GM18951 (cell line): ENCODE results near the gene COL11A1.

ENCODE experiments used
- POLR2A ChIP-seq: IDR thresholded peaks from 4 replicates; pipeline ENCODE4 v1.6.1; 2011; ENCODE audit warnings: mild to moderate bottlenecking; ENCODE audit not compliant: insufficient read length, insufficient read depth; ENCODE audit errors: extremely low read depth
- in situ Hi-C: fragments of 300-500 bp; cut with MboI; formaldehyde crosslinking; loops from one replicate; pipeline ENCODE4 v1.12.0; 2022; ENCODE audit warnings: low sequenced_read_pairs, mixed read lengths, inconsistent platforms; ENCODE audit not compliant: unreplicated experiment

Gene COL11A1

DNA sequence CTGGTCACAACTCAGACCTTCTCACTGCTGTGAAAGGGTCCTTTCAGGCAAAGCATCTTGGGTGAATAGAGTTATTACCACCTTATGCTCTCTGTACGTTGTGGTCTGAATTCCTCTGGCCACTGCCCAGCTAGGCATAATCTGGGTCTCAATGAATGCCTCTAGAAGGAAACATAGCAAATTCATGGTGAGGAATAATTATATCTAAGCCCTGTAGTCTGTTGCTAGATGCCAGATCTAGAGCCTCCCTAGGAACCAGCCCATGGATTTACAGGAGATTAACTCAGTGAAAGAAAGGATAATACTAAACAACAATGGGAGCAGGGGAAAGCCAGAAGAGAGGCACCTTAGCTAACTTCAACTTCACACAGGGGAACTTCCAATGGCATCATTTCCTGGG, 2.4 kb upstream of the COL11A1 start:
- no peak for TF ChIP-seq POLR2A
- in situ Hi-C loops = loop anchor here (25.0 kb wide), 1 partner anchor 402 kb away; no protein-coding TSS in a partner anchor

DNA sequence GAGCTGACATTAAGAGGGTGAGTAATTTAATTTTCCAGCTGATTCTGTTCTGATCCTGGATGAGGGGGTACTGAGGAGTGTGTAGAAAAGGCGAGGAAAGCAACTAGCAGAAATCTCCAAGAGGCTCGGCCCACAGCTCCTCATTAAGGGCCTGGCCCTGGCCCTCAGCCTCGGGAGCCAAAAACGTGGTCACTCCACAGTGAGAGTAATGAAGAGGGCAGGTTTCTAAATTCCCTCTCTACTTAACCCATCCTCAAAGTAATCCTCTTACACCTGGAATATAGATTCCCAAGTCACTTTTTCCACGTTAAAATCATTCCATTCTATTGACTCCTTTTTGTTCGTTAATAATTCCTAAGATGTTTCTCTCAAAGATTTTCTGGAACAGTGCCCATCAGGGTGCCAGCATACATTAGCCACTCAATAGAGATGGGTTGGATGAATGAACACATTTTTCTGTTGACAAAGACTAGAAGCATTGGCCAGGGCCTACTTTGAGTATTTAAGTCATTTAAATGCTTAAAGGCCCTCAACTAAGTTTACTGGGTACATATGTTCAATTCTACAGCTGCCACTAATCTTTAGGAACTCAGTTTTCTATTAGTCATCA, 1.1 kb upstream of the COL11A1 start:
- in situ Hi-C loops = loop anchor here (25.0 kb wide), 1 partner anchor 403 kb away; no protein-coding TSS in a partner anchor
- no peak for TF ChIP-seq POLR2A

DNA sequence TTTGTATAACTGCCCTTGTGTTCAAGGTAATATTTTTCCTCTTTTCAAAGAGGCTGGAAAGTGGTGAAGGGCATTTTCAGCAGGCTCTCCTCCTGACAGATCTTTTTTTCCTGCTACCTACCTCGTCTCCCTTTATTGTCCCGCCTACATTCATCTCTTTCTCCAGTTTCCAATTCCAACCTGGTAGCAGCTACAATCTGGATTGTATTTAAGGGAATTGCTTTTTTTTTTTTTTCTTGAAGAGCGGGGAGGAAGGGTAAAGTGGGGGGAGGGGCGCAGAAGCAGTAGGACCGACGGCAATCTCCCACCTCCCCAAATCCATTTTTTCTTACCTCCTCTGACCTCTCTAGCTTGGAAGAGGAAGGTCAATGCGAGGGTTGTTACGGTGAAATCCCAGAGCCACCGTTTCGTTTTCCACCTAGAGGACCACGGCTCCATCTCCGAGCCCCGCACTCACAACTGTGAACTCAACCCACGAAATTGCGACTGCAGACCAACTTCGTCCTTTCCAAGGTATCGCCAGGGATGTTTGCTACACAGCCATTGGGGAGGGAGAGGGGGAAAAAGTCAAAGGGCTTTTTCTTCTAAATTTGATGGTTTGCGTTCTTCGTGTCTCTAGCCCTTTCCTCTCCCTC, 464 bp downstream of the COL11A1 start:
- TF ChIP-seq POLR2A = no peak
- in situ Hi-C loops = loop anchor here (25.0 kb wide), 1 partner anchor 404 kb away; no protein-coding TSS in a partner anchor

DNA sequence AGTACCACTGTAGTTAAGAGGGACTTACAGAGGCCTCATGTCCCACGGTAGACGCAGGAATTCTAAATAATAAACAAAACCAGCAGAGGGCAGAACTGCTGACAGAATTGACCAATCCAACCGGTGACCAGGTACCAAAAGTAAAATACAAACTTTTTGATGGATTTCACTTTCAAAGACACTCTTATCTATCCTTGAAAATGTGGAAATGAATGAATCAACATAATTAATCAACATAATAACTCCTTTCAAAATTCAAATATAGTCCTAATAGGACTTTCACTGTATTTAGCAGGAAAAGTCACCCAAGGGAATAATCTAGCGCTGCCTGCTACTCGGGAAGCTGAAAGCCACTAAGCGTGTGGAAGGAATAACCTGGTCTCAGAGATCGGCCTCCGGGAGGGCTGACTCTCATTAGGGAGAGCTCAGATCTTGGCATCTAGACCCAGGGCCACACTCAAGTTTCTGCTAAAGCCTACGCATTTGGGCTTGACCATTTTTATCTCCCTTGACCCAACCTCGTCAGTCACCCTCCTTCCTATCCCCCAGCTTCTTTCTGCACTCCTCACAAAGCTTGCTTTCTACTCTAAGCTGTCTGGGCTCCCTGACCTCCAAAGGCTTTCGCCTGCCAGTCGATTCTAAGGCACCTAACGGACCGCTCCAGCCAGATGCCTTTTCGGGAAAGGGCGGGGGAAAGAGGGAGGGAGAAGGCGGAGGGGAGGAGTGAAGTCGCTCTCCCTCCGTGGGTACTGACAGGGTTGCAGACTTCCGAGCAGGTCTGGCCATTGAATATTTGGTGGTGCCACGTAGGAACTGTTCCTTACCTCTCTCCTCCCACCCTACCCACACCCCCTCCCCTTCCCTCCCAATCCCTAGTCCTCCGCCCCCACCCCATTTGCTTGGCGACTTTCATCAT, 1.6 kb downstream of the COL11A1 start:
- in situ Hi-C loops = loop anchor here (25.0 kb wide), 1 partner anchor 406 kb away; no protein-coding TSS in a partner anchor

DNA sequence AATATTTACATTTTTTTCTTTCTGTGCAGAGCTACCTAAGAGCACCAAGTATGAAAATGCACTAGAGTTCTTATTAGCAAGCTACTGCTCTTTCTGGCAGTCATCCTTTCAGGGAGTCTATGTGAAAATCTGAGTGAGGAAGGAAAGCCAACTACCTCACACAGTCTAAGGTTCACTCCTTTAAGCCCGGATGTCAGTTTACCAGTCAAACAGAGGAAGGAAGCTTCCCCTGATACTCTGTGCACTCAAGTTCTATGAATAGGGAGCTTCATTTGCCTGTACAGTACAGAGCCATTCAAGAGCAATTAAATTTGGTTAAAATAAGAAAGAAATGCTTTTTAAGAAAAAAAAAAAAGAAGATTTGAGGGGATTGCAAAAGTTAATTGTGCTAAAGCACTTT, 6.9 kb downstream of the COL11A1 start:
- no peak for TF ChIP-seq POLR2A
- in situ Hi-C loops = loop anchor here (25.0 kb wide), 1 partner anchor 411 kb away; no protein-coding TSS in a partner anchor

More for the DNA sequence above, 1.6 kb downstream of the COL11A1 start:
- no peak for TF ChIP-seq POLR2A

DNA sequence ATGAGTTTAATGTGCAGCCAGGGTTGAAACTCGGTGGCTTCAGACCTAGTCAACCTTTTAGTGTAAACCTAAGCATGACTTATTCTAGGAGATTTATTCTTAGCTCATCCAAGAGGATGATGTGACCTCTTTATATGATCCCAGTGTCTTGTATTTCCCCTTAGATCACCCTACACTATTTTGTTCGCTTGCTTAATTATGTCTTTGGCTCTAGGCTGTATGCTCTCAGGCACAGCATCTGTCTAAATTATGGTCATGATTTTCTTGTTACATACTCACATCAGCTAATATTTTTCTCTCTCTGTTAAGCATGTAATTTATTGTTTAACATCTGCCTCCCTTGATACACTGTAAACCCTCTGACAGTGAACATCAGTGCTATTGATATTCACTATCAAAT, 19.1 kb downstream of the COL11A1 start:
- no peak for TF ChIP-seq POLR2A
- in situ Hi-C loops = no loop called here

DNA sequence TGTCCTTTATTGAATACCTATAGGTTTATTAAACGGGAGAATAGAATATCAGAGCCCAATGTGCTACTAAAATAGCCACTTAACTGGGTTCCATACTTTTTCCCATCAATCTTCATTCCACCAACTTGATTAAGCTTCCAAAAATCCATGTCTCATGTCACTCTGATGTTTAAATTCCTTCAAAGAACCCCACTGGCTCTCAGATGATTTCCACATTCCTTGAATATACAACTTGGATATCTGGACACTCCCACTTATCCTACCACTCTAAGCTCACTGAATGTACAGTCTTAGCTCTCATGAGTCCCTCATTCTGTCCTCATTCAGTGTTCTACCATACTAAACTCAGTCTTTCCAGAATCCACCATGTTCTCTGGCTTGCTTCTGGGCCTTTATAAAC, 21.1 kb downstream of the COL11A1 start:
- TF ChIP-seq POLR2A = no peak
- in situ Hi-C loops = no loop called here

DNA sequence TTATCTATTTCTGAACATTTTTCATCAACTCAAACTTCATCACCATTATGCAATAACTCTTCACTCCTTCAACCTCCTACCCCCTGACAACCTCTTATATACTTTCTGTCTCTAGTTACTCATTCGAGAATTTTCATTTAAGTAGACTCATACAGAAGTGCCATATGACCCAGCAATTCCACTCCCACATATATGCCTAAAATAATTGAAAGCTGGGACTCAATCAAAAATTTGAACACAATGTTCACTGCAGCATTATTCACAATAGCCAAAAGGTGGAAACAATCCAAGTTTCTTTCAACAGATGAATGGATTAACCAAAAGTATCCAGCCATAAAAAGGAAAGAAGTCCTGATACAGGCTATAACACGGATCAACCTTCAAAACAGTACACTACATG, 24.1 kb downstream of the COL11A1 start:
- no peak for TF ChIP-seq POLR2A
- in situ Hi-C loops = no loop called here

DNA sequence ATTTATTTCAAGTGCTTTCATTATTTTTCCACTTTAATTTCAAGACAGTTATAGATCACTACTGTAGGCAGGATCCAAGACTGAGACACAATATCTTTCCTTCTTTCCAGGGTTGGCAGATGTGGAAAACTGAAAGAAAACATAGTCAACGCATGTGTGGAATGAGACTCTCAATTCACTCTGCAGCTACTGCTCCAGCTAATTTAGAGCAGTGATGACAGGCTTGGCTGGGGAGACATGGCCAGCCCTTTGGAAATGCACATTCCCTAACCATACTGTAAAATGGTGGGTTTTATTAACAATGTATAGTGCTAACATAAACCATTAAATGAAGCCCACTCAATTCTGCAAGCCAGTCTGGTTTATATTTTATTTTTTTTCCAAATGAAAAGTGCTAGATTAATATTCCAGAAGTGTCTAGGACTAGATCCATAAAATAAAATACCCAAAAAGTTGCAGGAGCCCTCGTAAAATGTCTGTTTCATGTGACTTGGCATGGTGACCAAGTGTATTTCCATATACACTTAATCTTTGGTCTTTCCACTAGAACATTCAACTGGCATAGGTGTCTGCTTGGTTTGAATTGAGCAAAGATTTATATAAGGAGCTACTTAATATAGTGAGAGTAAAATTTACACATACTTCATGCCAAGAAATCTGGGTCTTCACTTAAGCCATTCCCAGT, 32.9 kb downstream of the COL11A1 start:
- TF ChIP-seq POLR2A = no peak
- in situ Hi-C loops = no loop called here

DNA sequence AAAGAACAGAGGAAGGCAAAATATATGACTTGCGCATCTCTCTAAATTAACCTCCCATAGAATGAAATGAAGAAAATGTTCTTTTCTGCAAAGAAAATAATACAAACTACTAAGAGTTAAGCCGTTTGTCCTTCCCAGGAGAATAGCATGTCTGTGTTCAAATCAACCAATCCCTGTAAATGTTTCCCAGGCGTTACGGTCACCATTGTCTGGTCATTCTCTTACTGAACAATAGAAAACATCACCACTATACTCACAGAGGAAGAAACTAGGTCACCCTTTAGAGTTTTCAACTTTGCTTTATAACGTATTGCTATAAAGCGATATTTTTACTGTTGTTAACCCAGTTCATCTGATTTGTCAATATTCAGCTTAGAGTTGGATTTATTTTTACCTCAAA, 34.1 kb downstream of the COL11A1 start:
- in situ Hi-C loops = no loop called here
- TF ChIP-seq POLR2A = no peak

DNA sequence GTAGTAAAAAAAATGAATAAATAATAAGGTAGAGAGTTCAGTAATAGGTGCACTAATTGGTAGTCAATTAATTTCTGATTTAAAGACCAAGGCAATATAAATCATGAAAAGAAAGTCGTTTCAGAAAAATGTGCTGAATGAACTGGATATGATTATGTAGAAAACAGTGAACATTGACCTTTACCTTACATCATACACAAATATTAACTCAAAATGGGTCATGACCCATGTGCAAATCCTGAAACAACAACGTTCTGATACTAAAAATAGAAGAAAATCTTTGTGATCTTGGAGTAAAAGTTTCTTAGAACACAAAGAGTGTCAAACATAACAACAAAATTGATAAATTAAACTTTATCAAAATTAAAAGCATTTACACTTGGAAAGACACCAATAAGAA, 39.1 kb downstream of the COL11A1 start:
- no peak for TF ChIP-seq POLR2A
- in situ Hi-C loops = no loop called here

DNA sequence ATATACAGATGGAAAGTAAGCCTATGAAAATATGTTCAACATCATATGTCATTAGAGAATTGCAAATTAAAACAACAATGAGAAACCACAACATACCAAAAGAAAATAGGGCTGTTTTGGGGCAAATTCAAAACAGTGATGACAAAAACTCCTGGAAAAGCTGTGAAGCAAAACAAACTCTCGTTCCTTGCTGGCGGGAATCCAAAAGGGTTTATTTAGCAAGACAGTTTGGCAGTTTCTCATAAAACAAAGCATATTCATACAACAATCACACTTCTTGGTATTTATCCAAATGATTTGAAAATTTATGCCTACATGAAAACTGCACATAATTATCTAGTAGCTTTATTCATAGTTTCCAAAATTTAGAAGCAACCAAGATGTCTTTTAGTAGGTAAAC, 44.4 kb downstream of the COL11A1 start:
- in situ Hi-C loops = no loop called here
- no peak for TF ChIP-seq POLR2A

DNA sequence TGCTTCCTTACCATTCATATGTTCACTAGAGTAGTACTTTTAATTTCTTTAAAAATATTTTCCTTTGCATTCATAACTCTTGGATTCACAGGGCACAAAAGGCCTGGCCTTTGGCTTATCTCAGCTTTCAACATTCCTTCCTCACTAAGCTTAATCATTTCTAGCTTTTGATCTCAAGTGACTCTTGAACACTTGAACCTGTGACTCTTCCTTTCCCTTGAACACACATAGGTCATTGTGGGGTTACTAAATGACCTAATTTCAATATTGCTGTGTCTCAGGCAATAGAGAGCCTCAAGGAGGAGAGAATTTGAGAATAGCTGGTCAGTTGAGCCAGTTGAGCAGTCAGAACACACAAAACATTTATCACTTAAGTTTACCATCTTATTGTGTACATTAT, 49.9 kb downstream of the COL11A1 start:
- in situ Hi-C loops = no loop called here
- no peak for TF ChIP-seq POLR2A
